Upper lobe of left lung (tissue), 4 donors: ENCODE data around the gene LIPG.

Experiments used
- EP300 ChIP-seq, 4 donors: sonication (generic); formaldehyde crosslinking; IDR thresholded peaks; one replicate each; pipeline ENCODE4 v1.5.1; 2017; ENCODE audit warnings: antibody characterized with exemption in 4 of 4, control low read depth in 2 of 4
- POLR2A ChIP-seq, 4 donors: fragments of 450-650 bp; IDR thresholded peaks; one replicate each; pipeline ENCODE4 v1.5.1; 2016 to 2017; ENCODE audit warnings: antibody characterized with exemption in 4 of 4, mild to moderate bottlenecking in 2 of 4
- POLR2AphosphoS5 ChIP-seq, 2 donors: sonication (generic); formaldehyde crosslinking; IDR thresholded peaks; one replicate each; pipeline ENCODE4 v1.5.1; 2017; ENCODE audit warnings: antibody characterized with exemption in 2 of 2
- TF ChIP-seq, protein P1 (sequence below), 6 experiments: fragments of 450-650 bp in 4 of 6; fragments of 200-600 bp in 2 of 6; sonication (generic) in 2 of 6; IDR thresholded peaks; one replicate each; pipeline ENCODE4 v1.5.1; 2016 to 2019; ENCODE audit warnings: antibody characterized with exemption in 6 of 6

DNA sequence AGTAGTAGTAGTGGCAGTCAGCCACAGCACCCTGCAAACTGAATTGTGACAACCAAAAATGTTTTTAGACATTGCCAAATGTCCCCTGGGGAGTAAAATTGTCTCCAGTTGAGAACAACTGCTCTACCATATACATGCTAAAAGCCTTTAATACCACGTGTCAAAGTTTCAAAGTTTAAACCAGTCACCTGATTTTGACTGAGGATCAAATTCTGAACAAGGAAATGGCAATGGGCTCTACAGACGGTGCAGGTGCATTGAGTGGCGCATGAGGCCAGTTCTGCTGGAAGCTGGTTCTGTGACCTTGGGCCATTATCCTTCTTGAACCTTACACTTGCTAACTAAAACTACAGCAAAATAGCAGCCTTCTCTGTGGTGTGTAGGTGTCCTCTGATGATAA, 85.0 kb downstream of the LIPG start:
- no peak for TF ChIP-seq POLR2AphosphoS5 (IDR thresholded peaks at IDR 0.05)
- TF ChIP-seq, protein P1, sequence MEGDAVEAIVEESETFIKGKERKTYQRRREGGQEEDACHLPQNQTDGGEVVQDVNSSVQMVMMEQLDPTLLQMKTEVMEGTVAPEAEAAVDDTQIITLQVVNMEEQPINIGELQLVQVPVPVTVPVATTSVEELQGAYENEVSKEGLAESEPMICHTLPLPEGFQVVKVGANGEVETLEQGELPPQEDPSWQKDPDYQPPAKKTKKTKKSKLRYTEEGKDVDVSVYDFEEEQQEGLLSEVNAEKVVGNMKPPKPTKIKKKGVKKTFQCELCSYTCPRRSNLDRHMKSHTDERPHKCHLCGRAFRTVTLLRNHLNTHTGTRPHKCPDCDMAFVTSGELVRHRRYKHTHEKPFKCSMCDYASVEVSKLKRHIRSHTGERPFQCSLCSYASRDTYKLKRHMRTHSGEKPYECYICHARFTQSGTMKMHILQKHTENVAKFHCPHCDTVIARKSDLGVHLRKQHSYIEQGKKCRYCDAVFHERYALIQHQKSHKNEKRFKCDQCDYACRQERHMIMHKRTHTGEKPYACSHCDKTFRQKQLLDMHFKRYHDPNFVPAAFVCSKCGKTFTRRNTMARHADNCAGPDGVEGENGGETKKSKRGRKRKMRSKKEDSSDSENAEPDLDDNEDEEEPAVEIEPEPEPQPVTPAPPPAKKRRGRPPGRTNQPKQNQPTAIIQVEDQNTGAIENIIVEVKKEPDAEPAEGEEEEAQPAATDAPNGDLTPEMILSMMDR (IDR thresholded peaks at IDR 0.05): no peak
- TF ChIP-seq POLR2A (IDR thresholded peaks at IDR 0.05): no peak
- no peak for TF ChIP-seq EP300 (IDR thresholded peaks at IDR 0.05)
